GM19025 (cell line): ENCODE measurements around the gene CCDC175.

Experiments
- ATAC-seq: cut with Tn5 transposase; IDR thresholded peaks from one replicate; pipeline ENCODE4 v1.9.1; 2021; ENCODE audit warnings: mild to moderate bottlenecking, low read depth, moderate library complexity; ENCODE audit not compliant: unreplicated experiment

The CCDC175 gene

DNA sequence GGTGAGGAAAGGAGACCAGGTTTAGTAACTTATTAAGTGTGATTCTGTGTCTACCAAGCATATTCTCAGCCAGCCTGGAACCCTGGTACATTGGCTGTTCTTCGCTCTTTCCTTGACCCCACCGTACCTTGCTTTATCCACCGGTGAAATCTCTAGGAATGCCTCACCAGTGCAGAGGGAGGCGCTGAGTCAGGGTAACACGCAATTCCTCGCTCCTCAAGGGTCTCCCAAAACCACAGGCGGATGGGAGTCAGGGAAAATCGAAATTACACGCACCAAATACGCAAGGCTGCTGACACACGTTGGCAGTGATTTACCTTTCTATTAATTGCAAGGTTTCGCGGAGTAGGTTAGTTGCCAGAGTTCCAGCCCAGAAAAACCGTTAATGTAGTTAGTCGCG lies 93.2 kb downstream of the CCDC175 start:
- ATAC-seq, result no peak

DNA sequence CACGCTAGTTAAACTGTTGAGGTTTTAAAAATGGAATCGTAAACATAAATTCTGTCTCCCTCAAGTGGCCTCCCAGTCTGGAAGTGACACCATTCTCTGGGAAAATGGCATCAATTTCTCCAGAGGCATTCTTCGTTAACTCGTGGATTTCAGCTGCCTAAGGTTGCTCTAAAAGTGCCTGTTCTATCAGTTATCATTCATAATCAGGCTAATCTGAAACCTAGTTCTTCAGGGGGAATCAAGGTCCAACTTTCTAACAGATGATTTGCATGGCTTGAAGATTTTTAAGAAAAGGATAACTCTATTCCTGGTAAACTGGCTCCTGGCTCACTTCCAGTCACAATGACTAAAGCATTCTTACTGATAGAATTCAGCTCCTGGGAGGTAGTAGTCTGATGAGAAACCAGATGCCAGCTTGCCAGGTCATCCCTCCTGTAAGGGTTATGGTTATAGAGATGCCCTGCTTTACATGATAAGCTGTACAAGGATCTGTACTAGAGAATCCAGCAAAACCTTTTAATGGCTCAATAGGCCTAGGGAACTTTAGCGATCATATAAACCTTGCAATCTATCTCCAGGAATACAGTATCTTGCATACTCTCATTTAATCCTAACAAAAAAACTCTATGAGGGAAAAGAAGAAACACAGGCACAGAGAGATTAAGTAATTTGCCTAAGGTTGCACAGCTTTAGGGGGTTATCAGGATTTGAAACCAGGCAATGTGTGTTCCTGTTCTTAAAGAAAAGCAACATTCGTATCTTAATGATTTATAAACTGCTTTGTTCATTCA lies 93.9 kb downstream of the CCDC175 start:
- ATAC-seq, result no peak

DNA sequence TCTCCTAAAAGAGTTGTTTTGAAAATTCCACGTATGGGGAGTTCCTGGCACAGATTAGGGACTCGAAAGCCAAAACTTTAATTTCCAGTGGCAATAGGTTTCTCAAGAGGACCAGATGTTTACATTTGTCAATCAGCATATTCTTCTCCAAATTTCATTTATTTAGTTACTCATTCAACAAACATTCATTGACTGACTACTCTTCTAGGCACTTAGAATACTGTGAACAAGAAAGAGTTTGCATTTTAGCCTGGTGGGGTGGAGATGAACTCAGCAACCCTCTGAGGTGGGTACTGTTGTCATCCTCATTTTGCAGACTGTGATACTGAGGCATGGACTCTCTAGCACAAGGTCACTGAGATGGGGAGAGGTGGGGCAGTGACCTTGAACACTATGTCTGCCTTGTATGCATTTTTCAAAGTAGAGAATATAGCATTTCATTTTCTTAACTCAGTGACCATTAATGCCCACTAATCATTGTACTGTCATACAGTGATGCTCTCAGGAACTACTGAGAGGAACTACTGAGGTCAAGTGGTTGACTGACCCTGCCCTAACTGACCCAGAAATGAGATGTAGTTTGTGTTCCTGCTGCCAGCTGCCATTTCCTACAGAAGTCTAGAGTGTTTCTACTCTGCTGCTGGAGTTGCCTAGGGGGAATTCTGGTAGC lies 94.6 kb downstream of the CCDC175 start:
- no peak for ATAC-seq

DNA sequence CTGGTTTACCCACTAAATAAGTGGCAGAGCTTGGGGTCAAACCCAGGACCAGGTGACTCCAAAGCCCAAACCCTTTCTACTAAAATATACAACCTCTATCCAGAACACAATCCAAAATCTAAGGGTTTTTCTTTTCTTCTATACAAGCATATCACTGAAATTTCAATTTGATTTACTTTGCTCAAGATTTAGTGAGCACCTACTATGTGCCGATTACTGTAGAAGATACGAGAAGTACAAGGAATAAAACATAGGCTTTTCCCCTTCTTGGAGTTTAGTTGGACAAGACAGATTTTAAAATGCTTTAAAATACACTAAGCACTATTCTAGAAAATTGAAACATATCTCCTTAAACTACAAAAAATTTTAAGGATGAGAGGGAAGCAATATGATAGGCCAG lies 95.2 kb downstream of the CCDC175 start:
- ATAC-seq, result no peak

- ATAC-seq, result no peak
These were observed 96.4 kb downstream of the CCDC175 start for GRCh38 chr14:59480166-59480565.

GRCh38 chr14:59478540-59478939 lies 98.1 kb downstream of the CCDC175 start:
- no peak for ATAC-seq

DNA sequence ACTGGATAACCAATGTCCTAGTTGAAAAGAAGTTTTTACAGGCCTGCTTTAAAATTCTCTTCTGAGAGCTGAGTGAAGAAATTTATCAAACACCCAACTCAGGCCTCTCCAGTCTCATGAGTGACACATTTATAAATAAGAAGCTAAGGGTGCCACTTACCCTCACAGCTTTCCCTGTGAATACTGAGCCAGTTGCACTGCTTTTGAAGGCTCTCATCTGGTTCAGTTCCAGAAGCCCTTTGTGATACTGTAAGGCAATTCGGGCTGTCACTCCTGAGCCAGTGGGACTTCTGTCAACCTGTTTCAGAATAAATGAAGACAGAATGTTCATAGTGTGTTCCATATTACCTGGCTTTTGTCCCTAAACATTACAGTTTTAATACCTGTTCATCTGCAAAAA lies 100.9 kb downstream of the CCDC175 start:
- ATAC-seq, result no peak

DNA sequence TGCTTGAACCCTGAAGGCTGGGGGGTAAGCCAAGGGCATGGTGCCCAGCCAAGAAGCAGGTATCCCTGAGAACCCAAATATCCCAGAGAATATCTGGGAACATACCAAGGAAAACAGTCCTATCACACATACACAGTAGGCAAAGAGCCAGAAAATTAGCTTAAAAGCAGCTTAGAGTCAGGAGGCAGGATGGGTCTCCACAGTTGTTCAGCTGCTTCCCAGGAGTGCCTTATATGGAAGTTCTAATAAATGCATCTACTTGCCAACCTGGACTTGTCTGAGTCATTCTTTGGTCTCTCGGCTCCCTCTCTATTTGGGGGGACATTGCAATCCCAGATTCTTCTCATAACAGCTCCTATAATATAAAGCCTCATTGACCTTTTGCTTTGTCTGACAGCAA lies 102.4 kb downstream of the CCDC175 start:
- no peak for ATAC-seq

DNA sequence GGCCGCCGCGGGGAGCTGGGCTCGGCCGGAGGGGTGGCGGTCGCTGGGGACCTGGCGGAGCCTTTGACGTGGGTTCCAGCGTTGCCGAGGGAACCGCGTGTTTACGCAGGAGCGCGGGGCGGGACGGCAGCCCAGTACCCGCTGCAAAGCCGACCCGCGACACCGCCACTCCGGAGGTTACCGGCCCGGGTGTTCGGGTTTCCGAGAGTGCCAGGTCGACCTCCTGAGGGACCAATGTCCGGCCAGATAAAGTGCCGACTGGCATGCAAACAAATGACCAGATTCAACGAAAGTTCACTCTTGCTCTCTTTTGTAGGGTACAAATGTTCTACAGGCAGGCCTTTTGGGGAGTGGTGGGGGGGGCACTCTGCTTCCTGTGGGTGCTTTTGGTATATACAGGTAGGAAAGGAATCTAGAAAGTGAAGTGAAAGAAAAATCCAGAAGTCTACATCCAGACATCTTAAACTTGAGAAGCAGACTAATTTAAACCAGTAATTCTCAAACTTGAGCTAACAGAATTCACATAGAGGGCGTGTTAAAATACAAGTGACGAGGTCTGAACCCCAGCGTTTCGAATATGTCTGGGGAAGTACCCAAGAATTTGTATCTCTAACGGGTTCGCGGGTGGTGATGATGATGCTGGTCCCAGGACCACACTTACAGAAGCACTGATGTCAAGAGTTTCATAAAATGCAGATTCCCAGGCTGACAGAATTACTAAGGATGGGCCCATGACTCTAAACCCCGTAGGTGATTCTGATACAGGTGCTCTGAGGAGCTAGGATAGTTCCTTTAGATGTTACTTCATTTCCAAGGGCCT lies 111.1 kb downstream of the CCDC175 start, which contains the start of gene GPR135:
Gene GPR135 (minus strand): TSS at position 65 of the 820 bp plus-strand sequence. CDS start 154 bp downstream, outside the sequence.
- ATAC-seq, result peak; percentile 15

DNA sequence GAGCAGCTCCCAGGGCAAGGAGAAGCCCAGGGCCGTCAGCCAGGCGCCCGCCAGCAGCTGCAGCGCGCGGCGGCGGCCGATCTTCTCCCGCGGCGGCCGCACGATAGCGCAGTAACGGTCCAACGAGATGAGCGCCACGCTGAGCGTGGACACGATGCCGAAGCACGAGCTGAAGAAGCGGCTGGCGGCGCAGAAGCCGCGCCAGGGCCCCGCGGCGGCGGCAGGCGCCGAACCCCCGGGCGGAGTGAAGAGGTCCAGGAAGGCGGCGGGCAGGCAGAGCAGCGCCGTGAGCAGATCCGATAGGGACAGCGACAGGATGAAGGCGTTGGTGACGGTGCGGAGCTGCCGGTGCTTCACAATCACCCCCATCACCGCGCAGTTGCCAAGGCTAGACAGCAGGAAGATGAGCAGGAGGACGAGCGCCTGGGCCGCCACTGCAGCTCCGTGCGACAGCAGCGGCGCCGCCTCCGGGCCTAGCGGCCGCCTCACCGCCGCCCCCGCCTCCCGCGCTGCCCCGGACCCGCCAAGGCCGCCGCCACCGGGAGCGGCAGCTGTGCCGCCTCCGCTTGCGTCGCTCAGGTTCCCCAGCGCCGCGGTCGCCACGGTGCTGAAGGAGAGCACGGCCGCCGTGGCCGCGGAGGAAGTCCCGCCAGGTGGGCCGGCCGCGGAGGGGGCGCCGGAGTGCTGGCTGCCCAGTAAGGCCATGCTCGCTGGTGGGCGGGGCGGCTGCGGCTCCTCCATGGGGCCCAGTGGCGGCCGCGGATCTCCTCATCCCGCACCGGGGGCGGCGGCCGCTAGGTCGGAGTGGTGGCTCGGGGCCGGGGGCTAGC lies 111.9 kb downstream of the CCDC175 start:
- peak; percentile 58 for ATAC-seq

GRCh38 chr14:59463787-59464485 lies 112.7 kb downstream of the CCDC175 start:
- peak; percentile 25 for ATAC-seq

GRCh38 chr14:59461891-59462290 lies 114.7 kb downstream of the CCDC175 start:
- ATAC-seq, result no peak

DNA sequence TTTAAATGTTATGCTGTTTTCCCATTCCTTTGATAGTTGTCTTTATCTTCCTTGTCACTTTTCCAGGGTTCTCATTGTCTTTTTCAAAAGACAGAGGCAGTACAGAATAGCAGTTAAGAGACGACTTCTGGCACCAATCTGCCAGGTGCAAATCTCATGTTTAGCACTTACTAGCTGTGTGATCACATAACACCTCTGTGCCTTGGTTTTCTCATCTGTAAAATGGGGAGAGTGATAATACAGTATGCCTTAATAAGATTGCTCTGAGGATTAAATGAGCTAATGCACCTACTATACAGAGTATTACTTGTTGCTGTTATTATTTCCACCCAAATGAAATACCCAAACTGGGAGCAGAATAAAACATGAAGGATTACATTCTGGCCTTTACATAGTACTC lies 116.2 kb downstream of the CCDC175 start:
- ATAC-seq, result no peak

GRCh38 chr14:59458486-59458885 lies 118.1 kb downstream of the CCDC175 start:
- ATAC-seq, result no peak

- ATAC-seq, result no peak
These were observed 121.2 kb downstream of the CCDC175 start for GRCh38 chr14:59455411-59455810.
